B cell (primary cell): Measurements from ENCODE around the gene ZNF695. TPM values are rescaled to one million over a fixed set of nuclear protein-coding genes. Genes with fewer than 3 reads are reported as not detected.
A peak's percentile ranks its signal among the peaks of the same experiment; 100 is the strongest.
"Not testable (repeated sequence)": the region's sequence is repeated elsewhere in the genome, so short reads cannot be mapped to it uniquely, and the experiment has no call there.

ENCODE experiments used
- ATAC-seq: fragments of 200-7000 bp; cut with Tn5 transposase; one replicate; pipeline ENCODE4 v1.10.0; 2021; ENCODE audit warnings: low read depth, mild to moderate bottlenecking, moderate number of reproducible peaks, moderate library complexity
- CTCF ChIA-PET: fragments of 350-600 bp; sonication (Branson Sonifier 250); formaldehyde crosslinking; loops from one replicate; lab custom pipeline; 2021; ENCODE audit warnings: antibody characterized with exemption, inconsistent platforms; lab: Charles Lee
- POLR2A ChIA-PET: fragments of 350-600 bp; sonication (Branson Sonifier 250); formaldehyde crosslinking; loops from one replicate; lab custom pipeline; 2021; ENCODE audit warnings: antibody characterized with exemption; lab: Charles Lee
- DNase-seq: peaks from one replicate; pipeline ENCODE4 v3.0.0; 2013
- H2AFZ ChIP-seq: 2 replicates; pipeline ENCODE4 v1.6.1; 2012; ENCODE audit warnings: mild to moderate bottlenecking, low read depth, low read length; ENCODE audit not compliant: insufficient read depth, poor library complexity, severe bottlenecking
- H3K27ac ChIP-seq, 2 donors: 1 replicate in 1 of 2; 2 replicates in 1 of 2; pipeline ENCODE4 v1.5.1; 2012 to 2013; ENCODE audit warnings: low read length in 2 of 2, mild to moderate bottlenecking in 2 of 2, moderate library complexity in 1 of 2
- H3K27me3 ChIP-seq, 4 experiments: fragments of 200-600 bp in 1 of 4; sonication (generic) in 1 of 4; replicated peaks in 1 of 4; 1 replicate in 2 of 4; 2 replicates in 2 of 4; pipeline versions ENCODE4 v1.6.1 to v1.7.0; 2013 to 2016; ENCODE audit warnings: low read length in 3 of 4, mild to moderate bottlenecking in 2 of 4, mixed read lengths in 1 of 4, moderate library complexity in 1 of 4; ENCODE audit not compliant: insufficient read depth in 4 of 4, control insufficient read depth in 3 of 4; ENCODE audit errors: control extremely low read depth in 1 of 4
- H3K36me3 ChIP-seq, 2 experiments: replicated peaks in 1 of 2; 1 replicate in 1 of 2; 2 replicates in 1 of 2; pipeline versions ENCODE4 v1.6.1 to v1.7.1; 2013; ENCODE audit warnings: low read length in 1 of 2; ENCODE audit not compliant: insufficient read depth in 2 of 2, control insufficient read depth in 1 of 2; ENCODE audit errors: control extremely low read depth in 1 of 2, extremely low read depth in 1 of 2
- H3K4me1 ChIP-seq, 2 donors: fragments of 200-600 bp in 1 of 2; sonication (generic) in 1 of 2; 1 replicate in 1 of 2; 2 replicates in 1 of 2; pipeline versions ENCODE4 v1.5.1 to v1.6.1; 2013 to 2017; ENCODE audit warnings: low read length in 2 of 2; ENCODE audit not compliant: control insufficient read depth in 2 of 2, insufficient read depth in 2 of 2
- H3K4me2 ChIP-seq: replicated peaks from 2 replicates; pipeline ENCODE3; 2012; ENCODE audit warnings: mild to moderate bottlenecking, low read depth, low read length; ENCODE audit not compliant: poor library complexity, severe bottlenecking
- H3K4me3 ChIP-seq, 5 experiments: fragments of 200-600 bp in 1 of 5; sonication (generic) in 1 of 5; 1 replicate in 3 of 5; 2 replicates in 2 of 5; pipeline versions ENCODE4 v1.5.1 to v1.7.0; 2011 to 2016; ENCODE audit warnings: low read length in 4 of 5, mild to moderate bottlenecking in 4 of 5, low read depth in 2 of 5, control low read depth in 1 of 5, moderate library complexity in 1 of 5; ENCODE audit not compliant: insufficient read depth in 1 of 5; ENCODE audit errors: control extremely low read depth in 1 of 5, extremely low read depth in 1 of 5
- H3K79me2 ChIP-seq: fragments of 200-600 bp; sonication (generic); one replicate; pipeline ENCODE4 v1.6.0; 2016; ENCODE audit warnings: low read length; ENCODE audit not compliant: control insufficient read depth, insufficient read depth
- H3K9ac ChIP-seq: fragments of 200-600 bp; sonication (generic); 2 replicates; pipeline ENCODE4 v1.6.1; 2017; ENCODE audit warnings: mild to moderate bottlenecking, low read length, moderate library complexity
- H3K9me3 ChIP-seq, 3 donors: one replicate each; pipeline versions ENCODE4 v1.6.1 to v1.7.1; 2013; ENCODE audit warnings: low read length in 2 of 3; ENCODE audit not compliant: control insufficient read depth in 2 of 3, insufficient read depth in 1 of 3; ENCODE audit errors: control extremely low read depth in 1 of 3
- H4K20me1 ChIP-seq: 2 replicates; pipeline ENCODE4 v1.6.0; 2012; ENCODE audit warnings: mild to moderate bottlenecking, low read length; ENCODE audit not compliant: insufficient read depth, control insufficient read depth, poor library complexity, severe bottlenecking
- H3K27ac Mint-ChIP-seq: one replicate; pipeline ENCODE4 v1.8.0; 2021; ENCODE audit warnings: mixed read lengths
- H3K27me3 Mint-ChIP-seq: one replicate; pipeline ENCODE4 v1.8.0; 2021; ENCODE audit warnings: mixed read lengths
- H3K4me1 Mint-ChIP-seq: one replicate; pipeline ENCODE4 v1.8.0; 2021; ENCODE audit warnings: mixed read lengths
- H3K4me3 Mint-ChIP-seq: one replicate; pipeline ENCODE4 v1.8.0; 2021; ENCODE audit warnings: mixed read lengths
- H3K9me3 Mint-ChIP-seq: one replicate; pipeline ENCODE4 v1.8.0; 2022; ENCODE audit warnings: mixed read lengths; ENCODE audit not compliant: insufficient read depth
- CTCF ChIP-seq: fragments of 200-600 bp; IDR thresholded peaks from one replicate; pipeline ENCODE4 v1.8.0; 2022; ENCODE audit warnings: antibody characterized with exemption, mild to moderate bottlenecking
- EZH2 ChIP-seq: IDR thresholded peaks from 2 replicates; pipeline ENCODE4 v1.6.1; 2012; ENCODE audit warnings: borderline replicate concordance, low read depth, mild to moderate bottlenecking, moderate library complexity, low read length; ENCODE audit not compliant: insufficient read depth, poor library complexity, severe bottlenecking
- WGBS: methylation state at CpG from one replicate; pipeline ENCODE4 v1.1.5; 2013; ENCODE audit warnings: missing lambda C conversion rate; ENCODE audit not compliant: insufficient coverage; 5-methylcytosine and 5-hydroxymethylcytosine counted together
- intact Hi-C: fragments of 100-400 bp; cut with micrococcal nuclease; formaldehyde crosslinking; loops from one replicate; pipeline ENCODE4 v1.10.0; 2022
- polyA plus RNA-seq: library from polyadenylated mRNA; depleted of rRNA; stranded (reverse); fragments of >200 nt; gene quantifications from 2 replicates; pipeline ENCODE4 v1.2.3, GENCODE V29; 2012
- total RNA-seq, 2 donors: library from RNA; stranded (reverse); fragments of 120-200 nt in 1 of 2; gene quantifications; 1 replicate in 1 of 2; 2 replicates in 1 of 2; pipeline versions ENCODE4 v1.2.3 to v1.2.4, GENCODE V29; 2013 to 2022

ZNF695 gene
- total and polyA plus RNA-seq, 2 donors (not counting 1 experiment from before 2014, with no cell fraction given): 0.44 TPM; not detected in 1

DNA sequence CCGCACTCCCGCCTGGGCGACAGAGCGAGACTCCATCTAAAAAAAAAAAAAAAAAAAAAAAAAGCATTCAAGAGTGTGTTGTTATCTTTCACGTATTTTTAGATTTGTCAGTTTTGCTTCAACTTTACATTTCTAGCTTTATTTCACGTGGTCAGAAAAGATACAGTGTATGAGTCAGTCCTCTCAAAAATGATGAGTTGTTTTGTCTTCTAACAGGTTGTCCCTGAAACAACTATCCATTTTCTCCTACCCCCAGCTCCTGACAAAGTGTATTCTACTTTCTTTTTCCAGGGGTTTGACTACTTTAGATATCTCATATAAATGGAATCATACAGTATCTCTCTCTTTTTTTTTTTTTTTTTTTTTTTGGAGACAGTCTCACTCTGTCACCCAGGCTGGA lies 5.5 kb upstream of the ZNF695 start:
- H3K9ac ChIP-seq: no peak overlapping the region
- Mint-ChIP-seq H3K9me3 (peaks cover 3% of the 10 kb centered on the region), H3K27ac (no peak overlapping the region), H3K27me3 (peaks cover 7% of the 10 kb centered on the region), H3K4me1 (no peaks in the 10 kb centered on the region), H3K4me3 (no peak overlapping the region)
- no CpG with 5 or more reads among the region's 6 CpGs for WGBS
- peaks cover 0 to 25% (median 2%) of the 10 kb centered on the region in 3 donors for H3K9me3 ChIP-seq
- H3K27ac ChIP-seq: no peak overlapping the region
- no peaks in the 10 kb centered on the region for H3K79me2 ChIP-seq
- DNase-seq (no peak), ATAC-seq (no peak)
- no peaks in the 10 kb centered on the region for H3K36me3 ChIP-seq
- peaks cover 0 to 2% (median 0%) of the 10 kb centered on the region in 4 experiments for H3K27me3 ChIP-seq
- no peak overlapping the region for H3K4me3 ChIP-seq
- intact Hi-C loops: no loop called here
- H4K20me1 ChIP-seq: no peaks in the 10 kb centered on the region
- H3K4me2 ChIP-seq: no peak overlapping the region
- no peak overlapping the region for H2AFZ ChIP-seq
- no peaks in the 10 kb centered on the region for H3K4me1 ChIP-seq
- ChIA-PET POLR2A (no interaction called here), CTCF (interaction anchor here (0.7 kb wide), 1 partner anchor 11 kb away, joined by 3 read pairs; no protein-coding TSS in a partner anchor)
- no peak for TF ChIP-seq EZH2
- TF ChIP-seq CTCF: no peak

GRCh38 chr1:247008406-247008799 lies 546 bp upstream of the ZNF695 start:
- no peak for TF ChIP-seq EZH2
- TF ChIP-seq CTCF: no peak
- Histone ChIP-seq H2AFZ (no peak overlapping the region), H3K4me1 (peaks cover 2 to 10% of the 10 kb centered on the region in 2 donors), H3K9ac (peak overlapping the region; percentile 55), H3K4me3 (peak overlapping the region in 3 of 5 experiments; percentile 47 to 62 (median 56)), H3K4me2 (peak overlapping the region; percentile 93), H4K20me1 (no peaks in the 10 kb centered on the region), H3K9me3 (peaks cover 1 to 50% (median 2%) of the 10 kb centered on the region in 3 donors), H3K79me2 (no peaks in the 10 kb centered on the region), H3K36me3 (no peaks in the 10 kb centered on the region), H3K27ac (no peak overlapping the region), H3K27me3 (peaks cover 0 to 20% (median 2%) of the 10 kb centered on the region in 4 experiments)
- 96% methylated on average over 7 of the region's 13 CpGs for WGBS
- Mint-ChIP-seq H3K4me3 (peak overlapping the region; percentile 93), H3K27me3 (peaks cover 10% of the 10 kb centered on the region), H3K9me3 (peaks cover 2% of the 10 kb centered on the region), H3K4me1 (peaks cover 4% of the 10 kb centered on the region), H3K27ac (no peak overlapping the region)
- CTCF ChIA-PET: no interaction called here
- intact Hi-C loops: no loop called here
- no peak for ATAC-seq
- POLR2A ChIA-PET: no interaction called here
- no peak for DNase-seq

- ATAC-seq, DNase-seq, H3K9ac ChIP-seq, H3K9me3 Mint-ChIP-seq, H3K4me3 ChIP-seq, H3K4me3 Mint-ChIP-seq, CTCF ChIA-PET, H4K20me1 ChIP-seq, H2AFZ ChIP-seq, H3K79me2 ChIP-seq, H3K27ac Mint-ChIP-seq, H3K4me1 Mint-ChIP-seq, POLR2A ChIA-PET, H3K27ac ChIP-seq, H3K4me2 ChIP-seq, intact Hi-C loops, H3K36me3 ChIP-seq: not testable (repeated sequence)
- H3K27me3 ChIP-seq: peaks cover 0 to 20% (median 2%) of the 10 kb centered on the region in 4 experiments
- H3K27me3 Mint-ChIP-seq: peaks cover 10% of the 10 kb centered on the region
- H3K9me3 ChIP-seq: peaks cover 2 to 43% (median 4%) of the 10 kb centered on the region in 3 donors
- H3K4me1 ChIP-seq: peaks cover 2 to 10% of the 10 kb centered on the region in 2 donors
- WGBS: 100% methylated on average over 2 of the region's 6 CpGs
These were observed 3.8 kb downstream of the ZNF695 start for GRCh38 chr1:247004081-247004480.
